ENCODE measurements around the gene EXD1. TPM values are rescaled to one million over a fixed set of nuclear protein-coding genes. Genes with fewer than 3 reads are reported as not detected.

The EXD1 gene
- total RNA-seq, 1 donor from 2014 or later = not detected

DNA sequence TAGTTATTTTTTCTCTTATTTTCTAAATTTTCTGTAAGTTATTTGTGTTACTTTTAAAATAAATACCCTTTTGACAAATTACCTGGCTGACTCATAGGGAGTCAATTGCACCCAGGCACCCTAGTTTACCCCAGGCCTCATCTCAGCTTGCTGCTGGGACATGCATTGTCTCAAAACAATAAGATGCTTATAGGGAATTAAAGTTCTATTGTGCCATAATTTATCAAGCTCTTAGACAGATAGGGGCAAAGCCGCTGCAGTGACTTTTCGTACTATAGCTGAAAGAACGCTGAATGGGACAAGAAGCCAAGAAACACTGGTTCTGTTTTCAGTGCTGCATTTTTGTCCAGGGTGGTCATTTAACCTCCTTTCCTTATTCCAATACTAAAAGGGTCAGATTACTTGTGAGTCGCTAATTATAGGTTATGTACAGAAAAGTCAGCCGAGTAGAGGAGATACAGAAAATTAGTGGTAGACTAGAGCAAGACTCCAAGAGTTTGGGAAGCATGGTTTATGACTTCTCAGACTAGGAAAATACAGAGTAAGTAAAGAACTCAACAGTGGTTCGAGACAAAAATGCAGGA is 50.3 kb downstream of the EXD1 start:
- TF ChIP-seq, protein P1, sequence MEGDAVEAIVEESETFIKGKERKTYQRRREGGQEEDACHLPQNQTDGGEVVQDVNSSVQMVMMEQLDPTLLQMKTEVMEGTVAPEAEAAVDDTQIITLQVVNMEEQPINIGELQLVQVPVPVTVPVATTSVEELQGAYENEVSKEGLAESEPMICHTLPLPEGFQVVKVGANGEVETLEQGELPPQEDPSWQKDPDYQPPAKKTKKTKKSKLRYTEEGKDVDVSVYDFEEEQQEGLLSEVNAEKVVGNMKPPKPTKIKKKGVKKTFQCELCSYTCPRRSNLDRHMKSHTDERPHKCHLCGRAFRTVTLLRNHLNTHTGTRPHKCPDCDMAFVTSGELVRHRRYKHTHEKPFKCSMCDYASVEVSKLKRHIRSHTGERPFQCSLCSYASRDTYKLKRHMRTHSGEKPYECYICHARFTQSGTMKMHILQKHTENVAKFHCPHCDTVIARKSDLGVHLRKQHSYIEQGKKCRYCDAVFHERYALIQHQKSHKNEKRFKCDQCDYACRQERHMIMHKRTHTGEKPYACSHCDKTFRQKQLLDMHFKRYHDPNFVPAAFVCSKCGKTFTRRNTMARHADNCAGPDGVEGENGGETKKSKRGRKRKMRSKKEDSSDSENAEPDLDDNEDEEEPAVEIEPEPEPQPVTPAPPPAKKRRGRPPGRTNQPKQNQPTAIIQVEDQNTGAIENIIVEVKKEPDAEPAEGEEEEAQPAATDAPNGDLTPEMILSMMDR (IDR thresholded peaks at IDR 0.05; ENCODE audit: unreplicated experiment) = no peak
- no peaks in the 10 kb centered on the region for H3K27me3 Mint-ChIP-seq (ENCODE audit: low read depth)
- no peaks in the 10 kb centered on the region for H3K9me3 Mint-ChIP-seq
- DNase-seq (ENCODE audit: low spot score in 2 of 2, unreplicated experiment in 2 of 2) = no peak
- no peaks in the 10 kb centered on the region for H3K36me3 Mint-ChIP-seq
- H3K4me3 Mint-ChIP-seq = no peak overlapping the region
- no peak overlapping the region for H3K27ac Mint-ChIP-seq
- peaks cover 13% of the 10 kb centered on the region for H3K4me1 Mint-ChIP-seq

GRCh38 chr15:41169781-41170180 is 60.8 kb downstream of the EXD1 start:
- no peaks in the 10 kb centered on the region for H3K4me1 Mint-ChIP-seq
- H3K4me3 Mint-ChIP-seq = no peak overlapping the region
- no peak for DNase-seq (ENCODE audit: low spot score in 2 of 2, unreplicated experiment in 2 of 2)
- H3K9me3 Mint-ChIP-seq = no peaks in the 10 kb centered on the region
- TF ChIP-seq, protein P1 (IDR thresholded peaks at IDR 0.05; ENCODE audit: unreplicated experiment) = no peak
- no peak overlapping the region for H3K27ac Mint-ChIP-seq
- no peaks in the 10 kb centered on the region for H3K36me3 Mint-ChIP-seq
- H3K27me3 Mint-ChIP-seq (ENCODE audit: low read depth) = peaks cover 4% of the 10 kb centered on the region

DNA sequence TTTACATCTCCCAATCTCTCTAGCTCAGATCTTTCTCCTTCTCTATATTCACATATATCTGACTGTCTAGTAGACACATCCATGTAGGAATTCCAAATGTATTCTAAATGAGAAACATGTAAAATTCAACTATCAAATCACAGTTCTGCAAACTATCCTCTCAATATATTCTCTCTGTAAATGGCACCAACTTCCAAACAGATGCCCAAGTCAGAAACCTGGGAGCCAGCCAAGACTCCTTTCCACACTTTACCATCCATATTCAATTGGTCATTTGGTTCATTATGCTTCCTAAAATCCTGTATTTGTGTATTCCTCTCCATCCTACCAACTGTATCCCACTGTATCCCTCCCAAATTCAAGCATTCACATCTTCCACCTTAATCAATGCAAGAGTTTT is 61.5 kb downstream of the EXD1 start:
- Mint-ChIP-seq H3K36me3 (no peaks in the 10 kb centered on the region), H3K4me3 (no peak overlapping the region), H3K27me3 (ENCODE audit: low read depth) (peaks cover 4% of the 10 kb centered on the region), H3K27ac (no peak overlapping the region), H3K9me3 (no peaks in the 10 kb centered on the region), H3K4me1 (no peaks in the 10 kb centered on the region)
- TF ChIP-seq, protein P1 (IDR thresholded peaks at IDR 0.05; ENCODE audit: unreplicated experiment) = no peak
- no peak for DNase-seq (ENCODE audit: low spot score in 2 of 2, unreplicated experiment in 2 of 2)

GRCh38 chr15:41161736-41162135 is 68.8 kb downstream of the EXD1 start:
- Mint-ChIP-seq H3K9me3 (no peaks in the 10 kb centered on the region), H3K4me1 (peaks cover 12% of the 10 kb centered on the region), H3K4me3 (no peak overlapping the region), H3K36me3 (no peaks in the 10 kb centered on the region), H3K27ac (peak overlapping the region; percentile 9), H3K27me3 (ENCODE audit: low read depth) (no peaks in the 10 kb centered on the region)
- TF ChIP-seq, protein P1 (IDR thresholded peaks at IDR 0.05; ENCODE audit: unreplicated experiment) = no peak
- no peak for DNase-seq (ENCODE audit: low spot score in 2 of 2, unreplicated experiment in 2 of 2)

- no peaks in the 10 kb centered on the region for H3K9me3 Mint-ChIP-seq
- TF ChIP-seq, protein P1 (IDR thresholded peaks at IDR 0.05; ENCODE audit: unreplicated experiment) = no peak
- H3K36me3 Mint-ChIP-seq = no peaks in the 10 kb centered on the region
- peak overlapping the region; percentile 9 for H3K27ac Mint-ChIP-seq
- DNase-seq (ENCODE audit: low spot score in 2 of 2, unreplicated experiment in 2 of 2) = no peak
- H3K27me3 Mint-ChIP-seq (ENCODE audit: low read depth) = no peaks in the 10 kb centered on the region
- H3K4me1 Mint-ChIP-seq = peaks cover 12% of the 10 kb centered on the region
- H3K4me3 Mint-ChIP-seq = no peak overlapping the region
These were observed 69.2 kb downstream of the EXD1 start for GRCh38 chr15:41161336-41161735.

Data from mesothelial cell of epicardium (in vitro differentiated cells).